ENCODE measurements around the gene KCTD7.
"Not testable (repeated sequence)": the region's sequence is repeated elsewhere in the genome, so short reads cannot be mapped to it uniquely, and the experiment has no call there.

KCTD7 gene

DNA sequence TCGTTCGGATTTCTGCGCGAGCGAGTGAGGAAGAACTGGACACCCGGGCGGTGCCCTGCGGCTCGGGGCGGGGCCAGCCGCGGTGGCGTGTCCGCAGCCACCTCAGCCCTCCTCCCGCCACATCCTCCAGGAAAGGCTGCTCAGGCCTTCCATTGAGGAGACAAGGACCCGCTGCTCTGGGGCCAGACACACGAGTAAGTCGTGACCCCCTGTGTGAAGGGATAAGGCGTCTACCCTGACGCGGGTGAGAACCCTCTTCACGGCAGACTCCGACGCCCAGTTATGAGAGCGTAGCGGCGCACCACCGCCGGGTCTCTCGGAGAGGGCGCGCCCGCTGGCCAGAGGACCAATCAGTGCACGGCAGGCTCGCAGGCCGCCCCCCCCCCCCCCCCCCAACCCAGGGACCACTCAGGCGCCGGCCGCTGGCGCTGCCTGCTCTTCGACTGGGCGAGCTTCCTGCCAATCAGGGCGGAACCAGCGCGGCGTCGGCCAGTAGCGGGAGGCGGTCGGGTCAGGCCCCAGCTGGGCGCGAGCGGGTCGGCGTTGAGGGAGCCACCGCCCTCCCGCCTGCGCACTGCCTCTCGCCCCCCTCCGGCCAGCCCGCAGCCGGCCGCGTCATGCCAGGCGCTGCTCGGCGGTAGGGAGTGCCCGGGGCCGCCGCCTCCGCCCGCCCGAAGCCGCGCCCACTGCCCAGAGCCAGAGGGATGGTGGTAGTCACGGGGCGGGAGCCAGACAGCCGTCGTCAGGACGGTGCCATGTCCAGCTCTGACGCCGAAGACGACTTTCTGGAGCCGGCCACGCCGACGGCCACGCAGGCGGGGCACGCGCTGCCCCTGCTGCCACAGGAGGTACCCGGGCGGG, at the start of gene KCTD7:
Gene KCTD7 (plus strand): TSS at position 521 of the 861 bp plus-strand sequence. CDS start 184 bp downstream, at position 705.
- peak; percentile 96 for DNase-seq

DNA sequence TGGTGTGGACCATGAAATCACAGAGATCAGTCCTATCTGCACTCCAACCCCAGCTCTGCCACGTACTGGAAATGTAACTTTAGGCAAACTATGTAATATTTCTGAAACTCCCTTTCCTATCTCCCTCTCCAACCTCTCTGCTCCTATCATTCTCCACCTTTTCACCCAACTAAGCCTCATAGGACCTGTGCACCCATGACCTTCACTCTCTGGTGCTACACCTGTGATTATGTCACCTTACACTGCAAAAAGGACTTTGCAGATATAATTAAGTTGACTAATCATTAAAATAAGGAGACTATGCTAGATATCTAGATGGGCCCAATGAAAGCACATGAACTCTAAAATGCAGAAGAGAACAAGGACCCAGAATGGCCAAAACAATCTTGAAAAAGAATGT, 48.3 kb upstream of the KCTD7 start:
- DNase-seq: not testable (repeated sequence)

DNA sequence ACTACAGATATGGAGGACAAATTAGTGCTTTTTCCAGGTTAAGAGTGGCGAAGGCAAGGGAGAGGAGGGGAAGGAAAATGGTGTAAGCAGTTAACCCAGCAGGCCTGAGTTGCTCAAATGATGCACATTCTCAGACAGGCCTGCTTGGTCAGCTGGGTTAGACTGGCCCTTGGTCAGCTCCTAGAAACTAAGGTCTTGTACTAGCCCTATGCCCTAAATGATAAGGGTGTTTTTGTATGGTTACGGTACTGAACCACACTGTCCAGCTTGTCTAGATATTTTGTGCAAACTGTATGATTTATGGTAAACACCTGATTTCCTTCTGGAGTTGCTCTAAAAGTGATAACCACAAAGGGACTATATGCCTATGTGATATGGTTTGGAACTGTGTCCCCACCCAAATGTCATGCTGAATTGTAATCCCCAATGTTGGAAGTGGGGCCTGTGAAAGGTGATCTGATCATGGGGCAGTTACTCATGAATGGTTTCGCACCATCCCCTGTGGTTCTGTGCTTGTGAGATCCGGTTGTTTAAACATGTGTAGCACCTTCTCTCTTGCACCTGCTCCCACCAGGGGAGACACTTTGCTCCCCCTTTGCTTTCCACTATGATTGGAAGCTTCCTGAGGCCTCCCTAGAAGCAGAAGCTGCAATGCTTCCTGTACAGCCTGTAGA, 45.7 kb upstream of the KCTD7 start:
- DNase-seq: not testable (repeated sequence)

DNA sequence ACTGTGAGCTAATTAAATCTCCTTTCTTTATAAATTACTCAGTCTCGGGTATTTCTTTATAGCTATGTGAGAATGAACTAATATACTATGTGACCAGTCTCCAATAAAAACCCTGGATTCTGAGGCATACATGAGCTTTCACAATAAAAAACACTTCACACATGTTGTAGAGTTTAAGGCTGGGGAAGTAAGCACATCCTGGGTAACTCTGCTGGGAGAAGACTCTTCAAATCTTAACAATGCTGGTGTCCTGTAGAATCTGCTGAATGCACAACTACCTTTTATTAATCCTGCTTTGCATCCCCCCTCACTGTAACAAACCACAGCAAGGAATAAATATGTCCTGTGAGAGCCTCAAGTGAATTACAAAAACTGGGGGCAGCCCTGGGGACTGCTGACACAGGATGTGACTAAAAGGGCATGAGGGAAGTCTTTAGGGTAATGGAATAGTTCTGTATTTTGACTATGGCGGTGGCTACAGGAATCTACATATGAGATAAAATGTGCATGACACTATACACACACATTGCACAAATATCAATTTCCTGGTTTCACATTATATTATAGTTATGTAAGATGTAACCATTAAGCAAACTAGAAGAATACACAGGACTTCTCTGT, 45.1 kb upstream of the KCTD7 start:
- no peak for DNase-seq

DNA sequence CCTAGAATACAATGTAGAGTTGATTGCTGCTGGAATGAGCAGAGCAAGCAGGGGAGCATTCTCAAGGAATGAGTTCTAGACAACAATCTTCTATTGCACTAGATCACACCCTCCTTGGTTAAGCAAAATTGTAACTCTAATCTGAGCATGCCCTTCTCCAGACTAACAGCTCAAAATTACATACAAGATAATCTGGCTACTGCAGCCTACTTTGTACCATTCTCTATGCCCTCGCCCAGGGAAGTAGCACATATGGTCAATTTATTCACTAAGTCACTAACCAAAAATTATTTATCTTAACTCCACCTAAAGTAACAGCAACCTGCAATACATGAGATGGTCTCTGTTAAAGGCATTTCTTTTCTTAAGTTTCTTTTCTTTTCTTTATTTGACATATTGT, 42.5 kb upstream of the KCTD7 start:
- no peak for DNase-seq

DNA sequence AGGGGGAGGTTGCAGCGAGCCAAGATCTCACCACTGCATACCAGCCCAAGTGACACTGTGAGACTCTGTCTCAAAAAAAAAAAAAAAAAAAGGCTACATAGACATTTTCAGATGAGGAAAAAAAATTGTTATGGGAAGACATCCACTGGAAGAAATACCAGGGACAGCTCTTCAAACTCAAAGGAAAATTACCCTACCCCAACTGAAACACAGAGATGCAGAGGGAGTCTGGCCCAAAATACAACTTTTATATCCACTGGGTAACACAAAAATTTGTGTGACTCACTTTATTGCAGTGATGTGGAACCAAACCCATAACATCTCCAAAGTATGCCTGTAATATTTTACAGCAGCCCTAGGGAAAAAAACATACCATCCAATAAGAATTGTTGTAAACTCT, 40.5 kb upstream of the KCTD7 start:
- not testable (repeated sequence) for DNase-seq

DNA sequence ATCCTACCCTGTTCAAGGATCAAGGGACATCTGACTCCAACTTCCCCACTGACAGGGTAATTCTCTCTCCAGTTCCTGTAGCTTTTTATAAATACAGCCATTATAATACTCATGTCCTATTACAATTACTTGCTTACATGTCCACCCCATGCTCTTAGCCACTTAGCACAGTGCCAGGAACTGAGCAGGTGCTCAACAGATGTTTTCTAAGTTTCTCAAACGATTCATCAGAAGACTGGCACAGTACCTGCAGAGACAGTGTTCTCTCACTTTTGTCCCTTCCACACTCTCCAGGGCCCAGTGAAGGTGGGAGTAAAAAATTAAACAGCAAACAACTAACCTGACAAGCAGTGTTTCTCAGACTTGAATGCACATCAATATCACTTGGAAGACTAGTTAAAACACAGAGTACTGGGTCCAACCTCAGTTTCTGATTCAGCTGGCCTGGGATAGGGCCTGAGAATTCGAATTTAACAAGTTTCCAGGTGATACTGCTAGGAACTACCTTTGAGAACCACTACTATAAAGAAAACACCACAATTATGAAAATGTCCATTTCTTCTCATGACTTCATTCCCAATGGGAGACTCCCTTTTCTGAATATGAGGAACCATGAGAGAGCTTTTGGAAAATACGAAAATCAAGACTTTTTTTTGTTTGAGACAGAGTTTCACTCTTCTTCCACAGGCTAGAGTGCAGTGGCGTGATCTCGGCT, 39.7 kb upstream of the KCTD7 start:
- not testable (repeated sequence) for DNase-seq

DNA sequence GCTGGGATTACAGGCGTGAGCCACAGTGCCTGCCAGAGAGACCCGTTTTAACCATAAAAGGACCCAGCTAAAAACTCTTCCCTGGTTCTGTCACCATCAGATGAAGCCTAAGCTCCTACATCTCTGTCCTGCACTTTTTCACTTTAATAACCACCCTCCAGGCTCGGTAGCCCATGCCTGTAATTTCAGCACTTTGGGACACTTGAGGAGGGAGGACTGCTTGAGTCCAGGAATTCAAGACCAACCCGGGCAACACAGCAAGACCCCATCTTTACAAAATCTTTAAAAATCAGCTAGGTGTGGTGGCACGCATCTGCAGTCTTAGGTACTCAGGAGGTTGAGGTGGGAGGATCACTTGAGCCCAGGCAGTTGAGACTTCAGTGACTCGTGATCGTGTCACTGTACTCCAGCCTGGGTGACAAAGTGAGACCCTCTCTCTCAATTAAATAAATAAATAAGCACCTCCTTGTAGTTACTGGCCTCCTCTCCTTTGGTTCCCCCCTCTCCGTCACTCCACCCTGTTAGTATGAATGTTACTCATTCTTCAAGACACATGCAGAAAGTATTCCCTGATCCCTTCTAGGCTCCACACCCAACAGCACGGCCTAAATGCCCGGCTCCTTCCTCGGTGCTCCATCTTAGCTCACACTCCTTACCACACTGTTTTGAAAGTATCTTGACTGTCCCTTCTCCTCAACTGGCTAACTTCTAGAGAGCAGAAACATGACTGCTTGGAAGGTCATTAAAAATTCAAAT, 38.2 kb upstream of the KCTD7 start:
- not testable (repeated sequence) for DNase-seq

DNA sequence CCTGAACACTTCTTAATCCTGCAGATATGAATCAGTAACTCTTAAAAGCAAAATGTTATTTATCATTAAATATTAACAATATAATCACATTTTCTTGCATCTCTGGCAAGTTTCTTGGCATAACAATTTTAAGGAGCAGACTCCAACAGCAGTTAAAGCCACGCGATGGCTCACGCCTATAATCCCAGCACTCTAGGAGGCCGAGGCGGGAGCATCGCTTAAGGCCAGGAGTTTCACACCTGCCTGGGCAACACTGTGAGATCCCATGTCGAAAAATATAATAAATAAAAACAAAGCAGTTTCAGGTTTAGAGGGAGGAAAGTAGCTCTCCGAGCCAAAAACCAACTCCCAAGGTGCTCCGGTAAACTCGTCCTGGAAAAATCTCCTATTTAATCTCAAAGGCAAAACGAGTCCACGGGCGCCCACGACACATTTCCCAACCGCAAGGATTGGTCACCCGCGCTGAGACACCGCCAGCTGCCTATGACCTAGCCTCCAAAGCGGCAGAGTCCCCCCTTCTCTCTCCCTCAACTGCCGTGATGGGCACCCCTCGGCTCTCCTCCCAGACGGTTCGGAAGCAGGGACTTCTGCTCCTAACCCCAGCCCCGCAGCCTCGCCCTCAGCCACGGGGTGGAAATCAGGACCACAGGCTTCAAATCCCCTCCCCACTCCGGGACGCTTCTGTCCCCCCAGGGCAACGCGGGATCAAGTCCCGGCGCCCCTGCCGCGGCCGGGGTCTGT, 37.5 kb upstream of the KCTD7 start:
- peak; percentile 66 for DNase-seq

DNA sequence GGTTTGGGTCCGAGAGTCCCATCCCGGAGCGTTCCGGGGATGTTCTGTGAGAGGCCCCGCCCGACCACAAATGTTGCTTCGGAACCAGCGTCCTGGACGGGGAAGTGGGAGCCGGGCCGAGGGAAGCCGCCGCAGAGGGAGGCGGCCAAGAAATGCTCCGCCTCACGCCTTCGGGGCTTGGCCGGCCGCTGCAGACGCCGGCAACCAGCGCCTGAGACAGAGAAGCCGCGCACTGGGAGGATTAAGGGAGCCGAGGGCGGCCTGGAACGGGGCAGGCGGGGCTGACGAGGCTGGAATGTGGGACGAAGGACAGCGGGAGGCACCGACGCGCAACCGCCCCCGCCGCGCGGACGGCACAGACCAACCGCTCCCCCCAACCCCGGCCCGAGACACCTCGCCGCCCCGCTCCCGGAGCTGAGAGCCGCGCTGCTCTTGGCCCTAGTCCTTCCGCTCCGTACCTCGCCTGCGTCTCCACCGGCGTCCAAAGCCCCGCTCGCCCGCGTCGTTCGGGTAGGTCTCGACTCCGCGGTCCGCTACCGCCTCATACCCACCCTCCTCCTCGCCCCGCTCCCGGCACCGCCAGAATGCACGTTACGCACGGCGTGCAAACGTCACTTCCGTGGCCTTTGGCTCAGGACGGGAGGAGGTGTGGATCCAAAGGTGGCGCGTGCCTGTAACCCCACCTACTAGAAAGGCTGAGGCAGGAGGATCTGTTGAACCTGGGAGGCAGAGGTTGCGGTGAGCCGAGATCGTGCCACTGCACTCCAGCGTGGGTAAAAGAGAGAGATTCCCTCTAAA, 36.7 kb upstream of the KCTD7 start:
- peak; percentile 93 for DNase-seq

DNA sequence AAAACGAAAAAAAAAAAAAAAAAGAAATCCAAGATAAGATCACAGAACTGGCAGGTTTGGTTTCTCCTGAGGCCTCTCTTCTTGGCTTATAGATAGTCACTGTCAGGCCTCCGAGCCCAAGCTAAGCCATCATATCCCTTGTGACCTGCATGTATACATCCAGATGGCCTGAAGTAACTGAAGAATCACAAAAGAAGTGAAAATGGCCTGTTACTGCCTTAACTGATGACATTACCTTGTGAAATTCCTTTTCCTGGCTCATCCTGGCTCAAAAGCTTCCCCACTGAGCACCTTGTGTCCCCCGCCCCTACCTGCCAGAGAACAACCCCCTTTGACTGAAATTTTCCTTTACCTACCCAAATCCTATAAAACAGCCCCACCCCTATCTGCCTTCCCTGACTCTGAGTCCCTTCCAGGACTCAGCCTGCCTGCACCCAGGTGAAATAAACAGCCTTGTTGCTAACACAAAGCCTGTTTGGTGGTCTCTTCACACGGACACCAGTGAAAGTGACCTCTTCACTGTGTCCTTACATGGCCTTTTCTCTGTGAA, 36.0 kb upstream of the KCTD7 start:
- DNase-seq: not testable (repeated sequence)

DNA sequence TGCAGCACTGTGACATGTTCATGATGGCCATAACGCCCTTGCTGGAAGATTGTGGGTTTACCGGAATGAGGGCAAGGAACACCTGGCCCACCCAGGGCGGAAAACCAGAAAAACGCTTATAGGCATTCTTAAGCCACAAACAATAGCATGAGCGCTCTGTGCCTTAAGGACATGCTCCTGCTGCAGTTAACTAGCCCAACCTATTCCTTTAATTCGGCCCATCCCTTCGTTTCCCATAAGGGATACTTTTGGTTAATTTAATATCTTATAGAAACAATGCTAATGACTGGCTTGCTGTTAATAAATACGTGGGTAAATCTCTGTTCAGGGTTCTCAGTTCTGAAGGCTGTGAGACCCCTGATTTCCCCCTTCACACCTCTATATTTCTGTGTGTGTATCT, 34.6 kb upstream of the KCTD7 start:
- not testable (repeated sequence) for DNase-seq

DNA sequence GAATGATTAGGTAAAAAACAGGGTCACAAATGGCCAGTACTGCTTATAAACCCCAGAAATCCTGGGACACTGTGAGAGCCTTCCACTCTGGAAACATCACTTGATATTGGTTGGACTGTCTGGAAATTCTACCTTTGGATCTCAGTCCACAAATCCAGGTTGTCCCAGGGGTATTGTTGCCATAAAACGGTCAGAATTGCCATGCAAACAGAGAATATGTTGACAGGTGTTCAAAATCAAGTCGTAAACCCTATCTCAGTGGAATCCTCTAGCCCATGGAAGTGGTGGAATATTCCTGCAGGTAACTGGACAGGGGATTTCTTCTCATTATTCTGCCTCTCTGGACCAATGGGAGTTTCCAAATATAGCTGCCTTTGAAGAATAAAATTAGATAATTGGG, 31.2 kb upstream of the KCTD7 start:
- DNase-seq: no peak

DNA sequence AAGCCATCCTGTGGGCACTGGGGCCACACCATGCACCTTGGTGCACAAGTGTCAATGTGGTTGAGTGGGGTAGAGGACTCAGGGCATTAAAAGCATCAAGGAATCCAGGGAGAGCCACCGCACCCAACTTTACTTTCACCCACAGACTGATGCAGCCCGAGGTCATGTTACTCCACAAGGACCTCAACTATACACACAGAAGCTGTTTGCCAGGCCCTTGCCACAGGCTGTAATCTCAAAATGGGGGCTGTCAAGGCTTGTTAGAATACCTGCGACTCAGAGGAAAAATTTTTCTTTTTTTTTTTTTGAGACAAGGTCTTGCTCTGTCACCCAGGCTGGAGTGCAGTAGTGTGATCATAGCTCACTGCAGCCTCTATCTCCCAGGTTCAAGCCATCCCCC, 26.5 kb upstream of the KCTD7 start:
- no peak for DNase-seq

DNA sequence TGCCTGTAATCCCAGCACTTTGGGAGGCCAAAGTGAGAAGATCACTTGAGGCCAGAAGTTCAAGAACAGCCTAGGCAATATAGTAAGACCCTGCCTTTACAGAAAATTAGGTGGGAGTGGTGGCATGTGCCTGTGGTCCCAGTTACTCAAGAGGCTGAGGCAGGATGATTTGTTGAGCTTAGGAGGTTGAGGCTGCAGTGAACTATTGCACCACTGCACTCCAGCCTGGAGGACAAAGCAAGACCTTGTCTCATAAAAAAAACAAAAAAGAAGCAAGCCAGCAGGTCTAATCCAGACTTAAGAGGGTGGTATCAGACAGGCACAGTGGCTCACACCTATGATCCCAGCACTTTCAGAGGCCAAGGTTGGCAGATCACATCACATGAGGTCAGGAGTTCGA, 24.5 kb upstream of the KCTD7 start:
- no peak for DNase-seq

DNA sequence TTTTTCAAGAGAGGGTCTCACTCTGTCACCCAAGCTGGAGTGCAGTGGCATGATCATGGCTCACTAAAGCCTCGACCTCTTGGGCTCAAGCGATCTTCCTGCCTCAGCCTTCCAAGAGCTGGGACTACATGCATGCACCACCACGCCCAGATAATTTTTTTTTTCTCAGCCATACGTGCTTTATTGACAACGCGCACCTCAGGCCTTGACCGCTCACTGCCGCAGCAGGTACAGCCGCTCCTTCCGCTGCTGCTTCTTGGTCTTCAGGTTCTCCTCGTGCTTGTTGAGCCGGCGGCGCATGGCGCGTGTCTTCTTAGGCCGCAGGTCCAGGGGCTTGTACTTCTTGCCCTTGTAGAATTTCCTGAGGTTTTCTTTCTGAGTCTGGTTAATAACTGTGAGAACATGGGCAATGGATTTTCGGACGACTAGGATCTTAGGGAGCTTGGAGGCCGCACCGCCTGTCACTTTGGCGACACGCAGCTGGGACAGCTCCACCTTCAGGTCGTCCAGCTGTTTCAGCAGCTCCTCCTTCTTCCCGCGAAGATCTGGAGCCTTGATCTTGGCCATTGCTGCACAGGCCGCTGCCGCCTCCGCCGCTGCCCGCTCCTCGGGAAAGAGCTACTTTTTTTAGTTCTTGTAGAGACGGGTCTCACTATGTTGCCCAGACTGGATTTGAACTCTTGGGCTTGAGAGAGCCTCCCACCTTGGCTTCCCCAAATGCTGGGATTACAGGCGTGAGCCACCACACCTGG, 22.0 kb upstream of the KCTD7 start:
- DNase-seq: not testable (repeated sequence)

DNA sequence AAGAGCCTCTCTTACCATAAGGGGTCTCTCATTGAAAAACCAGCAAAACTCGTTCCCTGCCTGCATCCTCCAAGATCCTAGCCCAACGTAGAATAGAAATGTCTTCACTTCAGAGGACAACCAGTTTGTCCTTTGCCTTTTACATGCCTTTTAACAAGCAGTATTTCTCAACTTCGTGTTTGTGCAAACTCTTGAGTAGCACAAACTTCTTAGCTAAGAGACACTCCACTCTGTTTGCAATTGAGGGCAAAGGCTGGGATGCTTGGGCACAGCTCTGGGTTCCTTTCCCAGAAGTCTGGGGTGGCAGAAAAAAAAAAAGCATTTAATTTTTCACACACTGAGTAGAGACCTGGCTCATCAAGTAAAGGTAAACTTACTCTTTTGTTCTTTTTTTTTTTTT, 19.5 kb upstream of the KCTD7 start:
- DNase-seq: no peak

DNA sequence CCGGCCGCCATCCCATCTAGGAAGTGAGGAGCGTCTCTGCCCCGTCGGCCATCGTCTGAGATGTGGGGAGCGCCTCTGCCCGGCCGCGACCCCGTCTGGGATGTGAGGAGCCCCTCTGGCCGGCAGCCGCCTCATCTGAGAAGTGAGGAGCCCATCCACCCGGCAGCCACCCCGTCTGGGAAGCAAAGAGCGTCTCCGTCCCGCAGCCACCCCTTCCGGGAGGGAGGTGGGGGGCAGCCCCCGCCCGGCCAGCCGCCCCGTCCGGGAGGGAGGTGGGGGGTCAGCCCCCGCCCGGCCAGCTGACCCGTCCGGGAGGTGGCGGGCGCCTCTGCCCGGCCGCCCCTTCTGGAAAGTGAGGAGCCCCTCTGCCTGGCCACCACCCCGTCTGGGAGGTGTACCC, 14.1 kb upstream of the KCTD7 start:
- not testable (repeated sequence) for DNase-seq

DNA sequence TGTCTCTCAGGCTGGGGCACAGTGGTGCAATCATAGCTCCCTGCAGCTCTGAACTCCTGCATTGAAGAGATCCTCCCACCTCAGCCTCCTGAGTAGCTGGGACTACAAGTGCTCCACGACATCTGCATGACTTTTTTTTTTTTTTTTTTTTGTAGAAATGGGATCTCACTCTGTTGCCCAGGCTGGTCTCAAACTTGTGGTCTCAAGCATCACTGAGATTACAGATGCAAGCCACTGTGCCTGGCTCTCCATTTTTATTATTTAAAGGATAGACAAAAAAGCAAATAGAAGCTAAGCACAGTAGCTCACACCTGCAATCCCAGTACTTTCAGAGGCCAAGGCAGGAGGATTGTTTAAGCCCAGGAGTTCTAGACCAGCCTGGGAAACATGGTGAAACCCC, 13.0 kb upstream of the KCTD7 start:
- no peak for DNase-seq

DNA sequence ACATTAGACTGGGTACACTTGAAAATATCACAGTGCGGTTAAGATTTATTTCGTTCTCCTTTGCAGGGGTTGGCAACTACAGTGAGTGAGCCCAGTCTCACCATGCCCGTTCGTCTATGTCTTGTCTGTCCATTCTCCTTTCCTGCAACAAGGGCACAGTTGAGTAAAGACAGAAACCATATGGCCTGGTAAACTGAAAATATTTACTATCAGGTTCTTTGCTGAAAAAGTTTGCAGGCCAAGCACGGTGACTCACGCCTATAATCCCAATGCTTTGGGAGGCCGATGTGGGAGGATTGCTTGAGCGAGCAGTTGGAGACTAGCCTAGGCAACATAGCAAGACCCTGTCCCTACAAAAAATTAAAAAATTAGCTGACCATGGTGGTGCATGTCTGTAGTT, 11.4 kb upstream of the KCTD7 start:
- DNase-seq: no peak

Data from activated CD8-positive, alpha-beta memory T cell treated with anti-CD3 and anti-CD28 coated beads for 24 hours (primary cell).